IMR-90 (cell line): Measurements from ENCODE around the gene SH3BGRL3. TPM values are rescaled to one million over a fixed set of nuclear protein-coding genes. Genes with fewer than 3 reads are reported as not detected.

Experiments
- ATAC-seq: fragments of 200-7000 bp; cut with Tn5 transposase; 2 replicates; pipeline ENCODE4 v1.9.1; 2020; ENCODE audit warnings: low read depth, mild to moderate bottlenecking, moderate library complexity
- BruUV-seq: library from RNA; stranded (reverse); fragments of 400-500 nt; replicated peaks from 2 replicates; lab custom pipeline; 2021; lab: Mats Ljungman, UMichigan
- CTCF ChIA-PET: fragments of 300-600 bp; formaldehyde crosslinking; extraction: SDS; loops from one replicate; lab custom pipeline; 2021; ENCODE audit warnings: antibody characterized with exemption; lab: Yijun Ruan, JAX
- POLR2A ChIA-PET: fragments of 300-600 bp; sonication (Branson Sonifier 250); formaldehyde crosslinking; loops from one replicate; lab custom pipeline; 2022; ENCODE audit warnings: antibody characterized with exemption; ENCODE audit not compliant: unreplicated experiment; lab: Charles Lee
- DNase-seq: peaks from one replicate; pipeline ENCODE4 v3.0.0; 2013
- H2AFZ ChIP-seq: replicated peaks from 2 replicates; pipeline ENCODE3; 2013; ENCODE audit warnings: low read length, mild to moderate bottlenecking; ENCODE audit not compliant: poor library complexity
- H2AK5ac ChIP-seq: 2 replicates; pipeline ENCODE4 v1.6.1; 2013; ENCODE audit warnings: low read depth, low read length, inconsistent platforms
- H2AK9ac ChIP-seq: replicated peaks from 2 replicates; pipeline ENCODE3; 2013; ENCODE audit warnings: mild to moderate bottlenecking, low read depth, low read length, moderate library complexity; ENCODE audit not compliant: poor library complexity
- H2BK120ac ChIP-seq: 2 replicates; pipeline ENCODE4 v1.6.1; 2013; ENCODE audit warnings: low read depth, low read length, inconsistent platforms
- H2BK15ac ChIP-seq: 3 replicates; pipeline ENCODE4 v1.6.1; 2013; ENCODE audit warnings: low read depth, low read length, inconsistent platforms
- H2BK20ac ChIP-seq: 2 replicates; pipeline ENCODE4 v1.6.1; 2013; ENCODE audit warnings: low read depth, mild to moderate bottlenecking, inconsistent platforms, low read length, moderate library complexity
- H2BK5ac ChIP-seq: 2 replicates; pipeline ENCODE4 v1.6.1; 2013; ENCODE audit warnings: mild to moderate bottlenecking, low read depth, low read length, inconsistent platforms; ENCODE audit not compliant: poor library complexity, severe bottlenecking
- H3K14ac ChIP-seq: replicated peaks from 2 replicates; pipeline ENCODE4 v1.6.1; 2013; ENCODE audit warnings: low read depth, low read length, inconsistent platforms
- H3K18ac ChIP-seq: 2 replicates; pipeline ENCODE4 v1.6.1; 2013; ENCODE audit warnings: low read depth, low read length, control low read depth
- H3K23ac ChIP-seq: 2 replicates; pipeline ENCODE4 v1.6.1; 2013; ENCODE audit warnings: low read depth, low read length, inconsistent platforms
- H3K27ac ChIP-seq: 2 replicates; pipeline ENCODE4 v1.5.1; 2013; ENCODE audit warnings: mild to moderate bottlenecking, control low read depth, low read length; ENCODE audit not compliant: insufficient read depth
- H3K27me3 ChIP-seq: 2 replicates; pipeline ENCODE4 v1.6.1; 2013; ENCODE audit warnings: low read length; ENCODE audit not compliant: control insufficient read depth, insufficient read depth
- H3K36me3 ChIP-seq: 2 replicates; pipeline ENCODE4 v1.6.1; 2013; ENCODE audit warnings: low read length, mixed read lengths; ENCODE audit not compliant: control insufficient read depth, insufficient read depth
- H3K4ac ChIP-seq: 2 replicates; pipeline ENCODE4 v1.6.1; 2013; ENCODE audit warnings: low read depth, low read length, inconsistent platforms
- H3K4me1 ChIP-seq: 2 replicates; pipeline ENCODE4 v1.6.1; 2013; ENCODE audit warnings: low read length, mixed read lengths; ENCODE audit not compliant: control insufficient read depth, insufficient read depth
- H3K4me2 ChIP-seq: 2 replicates; pipeline ENCODE4 v1.6.1; 2013; ENCODE audit warnings: low read depth, mild to moderate bottlenecking, control low read depth, low read length, moderate library complexity
- H3K4me3 ChIP-seq: 2 replicates; pipeline ENCODE4 v1.5.1; 2013; ENCODE audit warnings: low read depth, mild to moderate bottlenecking, control low read depth, low read length, moderate library complexity; ENCODE audit not compliant: insufficient read depth
- H3K56ac ChIP-seq: 2 replicates; pipeline ENCODE4 v1.6.1; 2013; ENCODE audit warnings: low read length, inconsistent platforms; ENCODE audit not compliant: insufficient read depth; ENCODE audit errors: extremely low read depth
- H3K79me1 ChIP-seq, 2 experiments: 2 replicates each; pipeline ENCODE4 v1.6.1; 2013; ENCODE audit warnings: low read length in 2 of 2, inconsistent platforms in 1 of 2, low read depth in 1 of 2
- H3K9ac ChIP-seq: 2 replicates; pipeline ENCODE4 v1.6.1; 2013; ENCODE audit warnings: low read depth, low read length, control low read depth
- H3K9me1 ChIP-seq: 2 replicates; pipeline ENCODE4 v1.6.1; 2013; ENCODE audit warnings: low read length, inconsistent platforms; ENCODE audit not compliant: insufficient read depth
- H3K9me3 ChIP-seq: 2 replicates; pipeline ENCODE4 v1.6.1; 2013; ENCODE audit warnings: low read length; ENCODE audit not compliant: control insufficient read depth, insufficient read depth
- H4K20me1 ChIP-seq: 2 replicates; pipeline ENCODE4 v1.6.1; 2013; ENCODE audit warnings: low read length, inconsistent platforms; ENCODE audit not compliant: insufficient read depth
- H4K5ac ChIP-seq: 2 replicates; pipeline ENCODE4 v1.6.1; 2013; ENCODE audit warnings: mild to moderate bottlenecking, low read depth, low read length, control low read depth
- H4K8ac ChIP-seq, 2 experiments: 2 replicates each; pipeline ENCODE4 v1.6.1; 2013; ENCODE audit warnings: low read depth in 2 of 2, low read length in 2 of 2, control low read depth in 1 of 2, inconsistent platforms in 1 of 2
- H4K91ac ChIP-seq: 2 replicates; pipeline ENCODE4 v1.6.1; 2013; ENCODE audit warnings: low read depth, low read length, inconsistent platforms; ENCODE audit not compliant: insufficient read depth
- BHLHE40 ChIP-seq: fragments of 150-350 bp; IDR thresholded peaks from 2 replicates; pipeline ENCODE4 v1.6.1; 2016; ENCODE audit warnings: mild to moderate bottlenecking, low read depth, low read length
- CEBPB ChIP-seq: IDR thresholded peaks from 2 replicates; pipeline ENCODE4 v1.6.1; 2012; ENCODE audit warnings: low read depth, low read length, improper control_type of control experiment
- CHD1 ChIP-seq: IDR thresholded peaks from 2 replicates; pipeline ENCODE4 v1.6.1; 2012; ENCODE audit warnings: low read depth, low read length, improper control_type of control experiment
- FOS ChIP-seq: fragments of 150-350 bp; IDR thresholded peaks from 2 replicates; pipeline ENCODE4 v1.6.1; 2016; ENCODE audit warnings: low read depth, low read length
- MAFK ChIP-seq: IDR thresholded peaks from 2 replicates; pipeline ENCODE4 v1.6.1; 2012; ENCODE audit warnings: low read depth, low read length, improper control_type of control experiment
- MAZ ChIP-seq: IDR thresholded peaks from 2 replicates; pipeline ENCODE4 v1.6.1; 2012; ENCODE audit warnings: low read depth, mild to moderate bottlenecking, low read length, improper control_type of control experiment, moderate library complexity, borderline replicate concordance
- NFE2L2 ChIP-seq: fragments of 150-350 bp; IDR thresholded peaks from 2 replicates; pipeline ENCODE4 v1.6.1; 2016; ENCODE audit warnings: low read depth, mild to moderate bottlenecking, low read length
- POLR2A ChIP-seq: IDR thresholded peaks from 2 replicates; pipeline ENCODE4 v1.6.1; 2012; ENCODE audit warnings: mild to moderate bottlenecking, low read depth, low read length
- RCOR1 ChIP-seq: IDR thresholded peaks from 2 replicates; pipeline ENCODE4 v1.6.1; 2012; ENCODE audit warnings: mild to moderate bottlenecking, low read length, improper control_type of control experiment; ENCODE audit not compliant: insufficient replicate concordance
- RFX5 ChIP-seq: IDR thresholded peaks from 2 replicates; pipeline ENCODE4 v1.8.0; 2012; ENCODE audit warnings: low read depth, mild to moderate bottlenecking, low read length, moderate library complexity
- SMC3 ChIP-seq: fragments of 150-350 bp; IDR thresholded peaks from 2 replicates; pipeline ENCODE4 v1.6.1; 2016; ENCODE audit warnings: low read depth, mild to moderate bottlenecking, antibody characterized with exemption, low read length, moderate library complexity
- WGBS, 2 experiments: methylation state at CpG; one replicate each; pipeline versions ENCODE4 v1.1.5 to v1.1.7; 2013; ENCODE audit warnings: missing lambda C conversion rate in 2 of 2; ENCODE audit not compliant: insufficient read length in 1 of 2; ENCODE audit errors: extremely low coverage in 2 of 2; 5-methylcytosine and 5-hydroxymethylcytosine counted together
- dilution Hi-C: fragments of 300-500 bp; cut with HindIII; formaldehyde crosslinking; loops from one replicate; pipeline ENCODE4 v1.14.3; 2018; ENCODE audit warnings: low sequenced_read_pairs; ENCODE audit not compliant: unreplicated experiment
- in situ Hi-C: fragments of 300-500 bp; cut with MboI; formaldehyde crosslinking; loops from 3 replicates; pipeline ENCODE4 v1.14.3; 2019; ENCODE audit warnings: low sequenced_read_pairs, inconsistent platforms, mixed read lengths
- intact Hi-C: fragments of 100-400 bp; cut with micrococcal nuclease; formaldehyde crosslinking; loops from 2 replicates; pipeline ENCODE4 v1.10.0; 2022
- polyA plus RNA-seq, 3 experiments: library from polyadenylated mRNA; depleted of rRNA; stranded (reverse); fragments of >200 nt; gene quantifications; 2 replicates each; pipeline ENCODE4 v1.2.3, GENCODE V29; 2012; ENCODE audit warnings: low replicate concordance in 1 of 3
- total RNA-seq: library from RNA; depleted of rRNA; stranded (reverse); fragments of >200 nt; gene quantifications from 2 replicates; pipeline ENCODE4 v1.2.3, GENCODE V29; 2012
- TF ChIP-seq, protein P1 (sequence below): fragments of 150-350 bp; IDR thresholded peaks from 2 replicates; pipeline ENCODE4 v1.6.1; 2016; ENCODE audit warnings: low read depth, mild to moderate bottlenecking, low read length, moderate library complexity, borderline replicate concordance
- TF ChIP-seq, protein P2 (sequence below): fragments of 150-350 bp; IDR thresholded peaks from 2 replicates; pipeline ENCODE4 v1.6.1; 2017; ENCODE audit warnings: mild to moderate bottlenecking, antibody characterized with exemption, low read length, low read depth
- TF ChIP-seq, protein P3 (sequence below): conservative IDR thresholded peaks from 2 replicates; pipeline ENCODE4 v1.5.1; 2012; ENCODE audit warnings: mild to moderate bottlenecking, low read depth, low read length, improper control_type of control experiment

The SH3BGRL3 gene
- total and polyA plus RNA-seq, 2 of the 4 experiments (the other 2 are of a cell fraction) = 35.0 to 483 TPM

DNA sequence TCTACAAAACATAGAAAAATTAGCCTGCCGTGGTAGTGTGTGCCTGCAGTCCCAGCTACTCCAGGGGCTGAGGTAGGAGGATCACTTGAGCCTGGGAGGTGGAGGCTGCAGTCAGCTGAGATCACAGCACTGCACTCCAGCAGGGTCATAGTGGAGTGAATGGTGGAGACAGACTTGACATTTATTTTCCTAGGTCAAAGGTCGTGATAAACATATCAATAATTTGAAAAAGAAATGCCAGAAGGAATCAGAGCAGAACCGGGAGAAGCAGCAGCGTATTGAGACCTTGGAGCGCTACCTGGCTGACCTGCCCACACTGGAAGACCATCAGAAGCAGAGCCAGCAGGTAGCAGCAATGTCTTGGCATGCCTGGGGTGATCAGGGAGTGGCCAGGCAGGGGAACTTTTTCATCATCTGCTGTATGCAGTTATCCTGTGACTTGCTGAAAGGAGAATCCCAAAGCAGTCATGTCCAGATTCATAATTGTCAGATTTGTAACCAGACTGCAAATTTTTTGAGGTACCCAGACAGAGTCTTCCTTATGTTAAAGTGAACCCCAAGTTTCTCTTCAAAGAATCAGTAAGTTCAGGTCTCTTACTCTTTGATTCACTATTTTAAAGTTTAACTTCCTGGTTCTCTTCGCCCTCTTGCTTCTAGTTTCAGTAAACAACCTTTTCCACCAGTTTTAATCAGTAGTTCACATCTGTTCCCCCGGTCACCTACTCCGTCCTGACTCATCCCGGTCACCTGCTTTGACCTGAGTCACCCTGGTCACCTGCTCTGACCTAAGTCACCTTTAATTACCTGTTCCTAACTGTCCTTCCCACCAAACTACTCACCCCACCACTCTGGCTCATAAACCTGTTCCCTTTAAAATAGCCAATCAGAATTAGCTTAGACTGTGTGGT, 11.3 kb upstream of the SH3BGRL3 start:
- no peak overlapping the region for H2AK5ac ChIP-seq
- no peak overlapping the region for H4K5ac ChIP-seq
- H3K14ac ChIP-seq = no peak overlapping the region
- H3K4me1 ChIP-seq = no peaks in the 10 kb centered on the region
- no peaks in the 10 kb centered on the region for H3K9me1 ChIP-seq
- no TSS peak for BruUV-seq
- H3K4me3 ChIP-seq = no peak overlapping the region
- 97% methylated on average over 8 of the region's 9 CpGs; no CpG with 5 or more reads in 1 of the 2 experiments for WGBS, 2 experiments
- H3K4me2 ChIP-seq = no peak overlapping the region
- H3K23ac ChIP-seq = no peak overlapping the region
- H2AK9ac ChIP-seq = no peak overlapping the region
- intact Hi-C loops (no loop called here), in situ Hi-C loops (no loop called here), dilution Hi-C loops (no loop called here)
- TF ChIP-seq, protein P1, sequence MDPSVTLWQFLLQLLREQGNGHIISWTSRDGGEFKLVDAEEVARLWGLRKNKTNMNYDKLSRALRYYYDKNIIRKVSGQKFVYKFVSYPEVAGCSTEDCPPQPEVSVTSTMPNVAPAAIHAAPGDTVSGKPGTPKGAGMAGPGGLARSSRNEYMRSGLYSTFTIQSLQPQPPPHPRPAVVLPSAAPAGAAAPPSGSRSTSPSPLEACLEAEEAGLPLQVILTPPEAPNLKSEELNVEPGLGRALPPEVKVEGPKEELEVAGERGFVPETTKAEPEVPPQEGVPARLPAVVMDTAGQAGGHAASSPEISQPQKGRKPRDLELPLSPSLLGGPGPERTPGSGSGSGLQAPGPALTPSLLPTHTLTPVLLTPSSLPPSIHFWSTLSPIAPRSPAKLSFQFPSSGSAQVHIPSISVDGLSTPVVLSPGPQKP = no peak
- TF ChIP-seq SMC3 (no peak), MAFK (no peak), NFE2L2 (no peak), RFX5 (no peak), POLR2A (no peak), FOS (no peak), CHD1 (no peak), CEBPB (no peak), RCOR1 (no peak), BHLHE40 (no peak), MAZ (no peak)
- TF ChIP-seq, protein P2, sequence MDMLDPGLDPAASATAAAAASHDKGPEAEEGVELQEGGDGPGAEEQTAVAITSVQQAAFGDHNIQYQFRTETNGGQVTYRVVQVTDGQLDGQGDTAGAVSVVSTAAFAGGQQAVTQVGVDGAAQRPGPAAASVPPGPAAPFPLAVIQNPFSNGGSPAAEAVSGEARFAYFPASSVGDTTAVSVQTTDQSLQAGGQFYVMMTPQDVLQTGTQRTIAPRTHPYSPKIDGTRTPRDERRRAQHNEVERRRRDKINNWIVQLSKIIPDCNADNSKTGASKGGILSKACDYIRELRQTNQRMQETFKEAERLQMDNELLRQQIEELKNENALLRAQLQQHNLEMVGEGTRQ = no peak
- TF ChIP-seq, protein P3, sequence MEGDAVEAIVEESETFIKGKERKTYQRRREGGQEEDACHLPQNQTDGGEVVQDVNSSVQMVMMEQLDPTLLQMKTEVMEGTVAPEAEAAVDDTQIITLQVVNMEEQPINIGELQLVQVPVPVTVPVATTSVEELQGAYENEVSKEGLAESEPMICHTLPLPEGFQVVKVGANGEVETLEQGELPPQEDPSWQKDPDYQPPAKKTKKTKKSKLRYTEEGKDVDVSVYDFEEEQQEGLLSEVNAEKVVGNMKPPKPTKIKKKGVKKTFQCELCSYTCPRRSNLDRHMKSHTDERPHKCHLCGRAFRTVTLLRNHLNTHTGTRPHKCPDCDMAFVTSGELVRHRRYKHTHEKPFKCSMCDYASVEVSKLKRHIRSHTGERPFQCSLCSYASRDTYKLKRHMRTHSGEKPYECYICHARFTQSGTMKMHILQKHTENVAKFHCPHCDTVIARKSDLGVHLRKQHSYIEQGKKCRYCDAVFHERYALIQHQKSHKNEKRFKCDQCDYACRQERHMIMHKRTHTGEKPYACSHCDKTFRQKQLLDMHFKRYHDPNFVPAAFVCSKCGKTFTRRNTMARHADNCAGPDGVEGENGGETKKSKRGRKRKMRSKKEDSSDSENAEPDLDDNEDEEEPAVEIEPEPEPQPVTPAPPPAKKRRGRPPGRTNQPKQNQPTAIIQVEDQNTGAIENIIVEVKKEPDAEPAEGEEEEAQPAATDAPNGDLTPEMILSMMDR = no peak
- H4K8ac ChIP-seq = no peak overlapping the region
- no peak overlapping the region for H3K9ac ChIP-seq
- H3K56ac ChIP-seq = no peak overlapping the region
- no peak overlapping the region for H3K18ac ChIP-seq
- peaks cover 3 to 7% of the 10 kb centered on the region in 2 experiments; a peak in 1 of 4 replicates for H3K79me1 ChIP-seq
- no peak overlapping the region for H3K27ac ChIP-seq
- H2BK5ac ChIP-seq = no peak overlapping the region
- DNase-seq (no peak), ATAC-seq (no peak)
- peaks cover 5% of the 10 kb centered on the region for H3K9me3 ChIP-seq
- H3K36me3 ChIP-seq = peaks cover 7% of the 10 kb centered on the region; the same call in 1 of the 2 replicates
- no peaks in the 10 kb centered on the region for H4K20me1 ChIP-seq
- ChIA-PET POLR2A (no interaction called here), CTCF (no interaction called here)
- no peak overlapping the region for H4K91ac ChIP-seq
- no peak overlapping the region for H2BK120ac ChIP-seq
- H3K27me3 ChIP-seq = no peaks in the 10 kb centered on the region
- no peak overlapping the region for H2BK20ac ChIP-seq
- H2AFZ ChIP-seq = no peak overlapping the region
- no peak overlapping the region for H2BK15ac ChIP-seq
- no peak overlapping the region for H3K4ac ChIP-seq
